ENCODE results near the gene UST.

The UST gene

GRCh38 chr6:149041953-149042352 lies 295.1 kb downstream of the UST start:
- DNase-seq (ENCODE audit: low spot score) = no peak

DNA sequence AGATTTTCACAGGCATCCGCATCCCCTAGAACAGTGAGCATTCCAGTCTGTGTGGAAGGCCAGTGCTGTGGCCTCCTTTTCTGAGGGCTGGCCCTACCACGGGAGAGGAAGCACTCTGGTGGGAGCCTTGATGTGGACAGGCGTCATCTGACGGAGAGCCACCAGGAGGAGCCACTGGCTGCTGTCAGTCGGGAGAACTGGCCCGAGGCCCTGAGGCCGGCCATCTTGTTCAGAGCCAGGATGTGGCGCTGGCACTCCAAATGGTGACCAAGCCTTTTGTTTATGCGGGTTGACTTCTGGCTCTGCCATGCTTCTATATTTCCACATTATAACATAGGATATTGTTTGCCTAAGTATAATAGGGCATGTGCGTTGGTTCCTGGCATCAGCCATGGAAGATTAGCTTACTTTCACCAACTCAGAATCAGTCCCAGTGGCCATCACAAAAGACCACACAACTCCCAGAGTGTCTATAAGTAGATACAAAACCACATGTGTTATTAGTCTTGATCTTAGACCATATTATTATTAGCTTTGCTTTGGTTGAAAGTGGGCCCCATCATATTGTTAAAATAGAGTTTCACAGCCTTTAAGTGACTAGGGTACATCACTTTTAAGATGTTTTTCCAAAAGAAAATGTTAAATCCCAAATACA lies 296.8 kb downstream of the UST start:
- no peak for DNase-seq (ENCODE audit: low spot score)

DNA sequence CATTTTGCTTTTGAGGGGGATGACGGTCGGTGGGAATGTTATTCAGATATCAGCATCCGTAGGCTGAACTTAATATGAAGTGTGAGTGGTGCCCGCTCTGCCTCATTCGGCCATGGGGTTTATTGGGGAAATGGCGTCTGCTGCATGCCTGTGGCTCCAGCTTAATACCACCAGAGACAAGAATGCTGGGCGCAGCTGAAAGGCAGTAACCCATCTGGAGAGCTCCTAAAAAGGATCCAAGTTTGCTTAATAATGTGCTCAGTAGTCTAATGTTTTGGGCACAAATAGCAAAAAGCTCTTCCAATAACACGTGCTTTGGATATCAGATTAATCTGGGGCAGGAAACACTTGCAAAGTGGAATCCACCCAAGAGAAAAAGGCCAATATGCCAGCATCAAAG lies 297.7 kb downstream of the UST start:
- no peak for DNase-seq (ENCODE audit: low spot score)

GRCh38 chr6:149045404-149045803 lies 298.6 kb downstream of the UST start:
- DNase-seq (ENCODE audit: low spot score) = no peak

GRCh38 chr6:149046164-149046821 lies 299.5 kb downstream of the UST start:
- DNase-seq (ENCODE audit: low spot score) = no peak

DNA sequence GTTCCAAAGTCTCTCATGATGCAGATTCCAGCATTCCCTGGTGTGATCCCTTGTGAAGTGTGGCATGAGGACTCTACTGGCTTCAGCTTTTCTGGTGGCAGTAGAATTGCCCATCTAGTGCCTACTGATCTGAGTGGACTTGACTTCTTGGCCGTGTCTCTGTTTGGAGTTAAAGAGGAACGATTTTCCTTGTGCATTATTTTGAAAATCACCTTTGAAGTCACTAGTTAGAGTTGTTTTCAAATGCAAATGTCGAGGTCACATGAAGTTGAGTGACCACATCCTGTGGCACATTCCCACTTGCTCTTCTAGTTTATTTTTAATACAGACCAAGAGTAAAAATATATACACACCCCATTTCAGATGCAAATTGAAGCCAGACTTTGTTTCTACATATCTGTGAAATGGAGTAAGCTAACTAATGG lies 300.0 kb downstream of the UST start:
- DNase-seq (ENCODE audit: low spot score) = no peak

GRCh38 chr6:149049230-149049629 lies 302.4 kb downstream of the UST start:
- no peak for DNase-seq (ENCODE audit: low spot score)

DNA sequence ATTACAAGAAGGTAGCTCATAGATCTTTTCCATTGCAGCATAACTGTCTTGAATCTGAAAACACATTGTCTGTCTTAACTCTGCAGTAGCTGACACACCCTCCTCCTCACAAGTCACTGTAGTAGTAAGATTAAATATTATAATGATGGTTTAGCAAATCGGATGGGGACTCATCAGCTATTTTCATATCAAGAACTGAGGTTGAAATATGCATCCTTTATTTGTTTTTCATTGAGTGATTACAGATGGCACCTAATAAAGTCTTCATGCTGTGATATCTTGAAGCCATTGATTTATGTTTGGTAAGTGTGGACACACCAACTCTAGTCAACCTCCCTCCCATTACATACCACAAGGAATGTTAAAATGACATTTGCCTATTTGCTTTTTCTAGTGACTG lies 303.3 kb downstream of the UST start:
- no peak for DNase-seq (ENCODE audit: low spot score)

GRCh38 chr6:149052350-149053106 lies 305.7 kb downstream of the UST start:
- DNase-seq (ENCODE audit: low spot score) = no peak

DNA sequence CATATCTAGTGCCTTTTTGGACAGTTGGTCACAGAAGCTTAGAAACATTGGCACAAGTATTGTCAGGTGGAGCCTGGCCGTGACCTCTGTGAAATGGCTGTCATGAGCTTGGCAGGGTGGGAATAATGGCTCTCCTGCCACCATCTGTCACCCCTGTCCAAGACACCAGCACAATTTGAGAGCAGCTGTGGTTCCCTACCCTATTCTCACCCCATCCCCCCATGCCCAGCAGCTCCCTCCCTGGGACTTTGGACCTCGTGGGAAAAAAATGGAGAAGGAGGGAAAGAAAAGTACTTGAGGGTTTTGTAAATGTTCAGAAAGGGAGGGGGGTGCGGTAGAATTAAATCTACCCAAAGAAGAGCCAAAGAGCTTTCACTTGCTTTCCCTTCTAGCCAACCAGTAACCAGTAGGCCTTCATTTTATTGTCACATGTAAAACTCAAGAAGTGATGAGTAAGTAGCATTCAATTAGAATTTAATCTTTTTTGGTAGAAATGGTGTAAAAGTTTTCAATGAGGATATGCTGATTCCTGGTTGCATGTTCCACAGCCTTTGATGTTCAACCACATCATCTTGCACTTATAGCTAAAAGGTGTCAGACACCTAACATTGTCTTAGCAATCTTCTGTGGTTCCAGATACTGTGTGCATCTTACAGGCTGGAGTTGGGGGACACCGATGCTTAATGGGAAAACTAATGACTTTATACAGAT lies 307.2 kb downstream of the UST start:
- DNase-seq (ENCODE audit: low spot score) = no peak

- DNase-seq (ENCODE audit: low spot score) = no peak
Observed at GRCh38 chr6:149054559-149055194, 307.8 kb downstream of the UST start.

GRCh38 chr6:149055195-149055899 lies 308.5 kb downstream of the UST start:
- DNase-seq (ENCODE audit: low spot score) = no peak

GRCh38 chr6:149056777-149057463 lies 310.1 kb downstream of the UST start:
- DNase-seq (ENCODE audit: low spot score) = no peak

DNA sequence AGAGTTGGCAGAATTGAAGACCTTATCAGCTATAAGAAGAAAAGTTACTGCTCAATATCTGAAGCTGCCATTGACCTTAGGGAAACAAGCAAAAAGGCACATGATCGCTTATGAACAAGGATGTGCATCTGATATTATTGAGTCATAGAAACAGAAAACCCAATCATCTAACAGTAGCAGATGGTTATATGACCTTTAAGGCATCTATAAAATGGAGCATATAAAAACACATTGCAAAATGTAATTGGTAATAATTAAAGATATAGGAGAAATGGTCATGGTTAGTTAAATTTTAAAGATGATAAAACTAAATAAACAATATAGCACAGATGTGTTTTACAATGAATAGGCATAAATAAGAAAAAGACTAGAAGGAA lies 310.6 kb downstream of the UST start:
- no peak for DNase-seq (ENCODE audit: low spot score)

- DNase-seq (ENCODE audit: low spot score) = no peak
Observed at GRCh38 chr6:149059557-149059956, 312.7 kb downstream of the UST start.

DNA sequence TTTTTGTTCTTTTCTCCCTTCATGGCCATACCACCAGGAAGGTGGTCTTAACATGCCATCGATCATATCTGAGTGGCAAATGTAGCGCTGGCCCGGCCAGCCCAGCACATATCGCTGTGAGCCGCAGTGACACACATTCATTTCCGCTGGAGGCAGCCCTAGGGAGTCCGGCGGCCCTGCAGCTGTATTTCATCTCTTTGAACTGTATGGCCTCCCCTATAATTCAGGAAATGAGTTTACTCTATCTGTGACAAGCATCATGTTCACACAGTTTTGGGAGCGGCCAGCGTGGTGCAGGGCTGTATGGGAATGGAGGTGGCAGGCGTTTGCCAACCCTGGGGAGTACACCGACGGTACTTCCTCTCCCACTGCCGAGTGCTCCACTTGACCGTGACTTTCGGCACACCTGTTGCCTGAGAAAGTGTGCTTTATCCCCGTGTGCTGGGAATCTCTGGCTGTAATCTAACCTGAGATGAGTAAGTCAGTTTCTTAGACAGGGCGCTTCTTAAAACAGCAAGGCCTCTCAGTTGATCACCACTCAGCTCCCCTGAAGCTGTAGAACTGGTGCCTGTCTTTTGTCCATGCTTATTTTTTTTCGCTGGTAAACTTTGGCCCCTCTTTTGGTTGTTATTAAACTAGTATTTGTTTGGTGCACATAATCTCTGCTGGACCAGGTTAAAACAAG lies 313.6 kb downstream of the UST start:
- no peak for DNase-seq (ENCODE audit: low spot score)

DNA sequence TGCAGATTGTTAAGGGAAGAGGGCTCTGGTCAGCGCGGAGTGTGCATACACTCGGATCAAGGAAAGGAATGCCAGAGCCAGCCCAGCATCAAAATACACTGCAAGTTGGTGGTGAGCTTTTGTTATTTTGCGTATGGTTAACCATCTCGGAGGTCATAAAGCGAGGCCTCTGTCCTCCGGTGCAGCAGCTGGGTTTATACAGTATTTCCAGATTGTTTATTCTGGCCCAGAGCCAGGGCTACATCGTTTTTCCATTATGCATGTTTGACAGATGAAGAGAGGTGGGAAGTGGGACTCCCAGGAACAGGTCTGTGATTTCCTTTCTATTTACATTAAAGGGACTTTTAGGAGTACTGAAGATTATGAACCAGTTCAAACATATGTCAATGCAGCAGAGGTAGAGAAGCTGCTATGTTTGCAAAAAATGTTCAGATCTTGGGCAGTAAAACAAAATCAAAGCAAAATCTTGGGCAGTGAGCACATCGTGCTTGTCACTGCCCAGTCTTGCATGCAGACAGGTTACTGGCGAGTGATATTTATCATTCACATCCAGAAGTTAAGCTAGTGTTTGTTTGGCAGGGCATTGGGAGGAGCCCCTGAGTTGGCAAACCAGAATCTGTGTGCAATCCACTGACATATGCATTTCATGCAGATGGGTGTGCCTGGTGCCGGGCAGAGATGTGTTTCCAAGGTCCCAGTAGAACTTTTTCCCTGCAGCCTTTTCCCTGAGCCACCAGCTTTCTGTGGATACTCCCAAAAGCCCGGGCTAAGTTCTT lies 314.3 kb downstream of the UST start:
- DNase-seq (ENCODE audit: low spot score) = no peak

GRCh38 chr6:149061930-149062329 lies 315.1 kb downstream of the UST start:
- DNase-seq (ENCODE audit: low spot score) = no peak

DNA sequence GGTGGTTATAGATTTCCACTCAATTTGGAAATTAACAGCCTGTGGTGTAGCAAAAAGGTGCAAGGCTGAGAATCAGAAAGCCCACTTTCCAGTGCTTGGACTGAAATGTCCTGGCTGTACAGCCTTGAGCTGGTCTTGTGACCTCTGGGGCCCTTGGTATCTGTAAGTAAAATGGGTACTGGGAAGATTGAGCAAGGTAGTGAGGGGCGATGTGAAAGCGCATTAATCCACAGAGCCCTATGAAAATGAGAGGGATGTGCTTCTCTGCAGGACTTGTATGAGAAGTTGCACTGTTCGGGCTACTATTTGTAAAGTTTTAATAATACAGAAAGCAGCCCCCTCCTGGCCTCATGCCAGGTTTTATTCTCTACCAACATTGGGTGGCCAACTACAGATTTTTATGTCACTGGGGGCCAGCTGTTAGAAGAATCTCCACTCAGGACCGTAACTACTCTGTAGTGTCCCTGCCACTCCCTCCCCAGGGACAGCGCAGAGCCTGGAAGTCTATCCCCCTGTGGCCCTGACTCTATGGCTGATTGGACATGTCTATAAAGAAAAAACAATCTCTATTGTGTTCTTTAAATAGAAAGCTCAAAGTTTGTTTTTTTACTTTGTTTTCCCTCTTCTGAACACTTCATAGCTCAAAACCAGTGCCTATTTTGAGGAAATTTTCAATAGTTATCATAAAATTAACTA lies 316.0 kb downstream of the UST start:
- no peak for DNase-seq (ENCODE audit: low spot score)
